GM13976 (cell line): ENCODE data around the gene UBE2O.
A peak's percentile ranks its signal among the peaks of the same experiment; 100 is the strongest.

Experiments used
- DNase-seq: peaks from one replicate; pipeline ENCODE4 v3.0.0; 2012; ENCODE audit warnings: low spot score
- in situ Hi-C: fragments of 300-500 bp; cut with MboI; formaldehyde crosslinking; loops from one replicate; pipeline ENCODE4 v1.12.0; 2022; ENCODE audit warnings: low sequenced_read_pairs, mixed read lengths, inconsistent platforms; ENCODE audit not compliant: unreplicated experiment
- TF ChIP-seq, protein P1 (sequence below): IDR thresholded peaks from 2 replicates; pipeline ENCODE4 v1.5.1; 2012; ENCODE audit warnings: borderline replicate concordance, mild to moderate bottlenecking; ENCODE audit not compliant: insufficient read depth; ENCODE audit errors: extremely low read depth, missing control alignments, control extremely low read depth

Gene UBE2O

DNA sequence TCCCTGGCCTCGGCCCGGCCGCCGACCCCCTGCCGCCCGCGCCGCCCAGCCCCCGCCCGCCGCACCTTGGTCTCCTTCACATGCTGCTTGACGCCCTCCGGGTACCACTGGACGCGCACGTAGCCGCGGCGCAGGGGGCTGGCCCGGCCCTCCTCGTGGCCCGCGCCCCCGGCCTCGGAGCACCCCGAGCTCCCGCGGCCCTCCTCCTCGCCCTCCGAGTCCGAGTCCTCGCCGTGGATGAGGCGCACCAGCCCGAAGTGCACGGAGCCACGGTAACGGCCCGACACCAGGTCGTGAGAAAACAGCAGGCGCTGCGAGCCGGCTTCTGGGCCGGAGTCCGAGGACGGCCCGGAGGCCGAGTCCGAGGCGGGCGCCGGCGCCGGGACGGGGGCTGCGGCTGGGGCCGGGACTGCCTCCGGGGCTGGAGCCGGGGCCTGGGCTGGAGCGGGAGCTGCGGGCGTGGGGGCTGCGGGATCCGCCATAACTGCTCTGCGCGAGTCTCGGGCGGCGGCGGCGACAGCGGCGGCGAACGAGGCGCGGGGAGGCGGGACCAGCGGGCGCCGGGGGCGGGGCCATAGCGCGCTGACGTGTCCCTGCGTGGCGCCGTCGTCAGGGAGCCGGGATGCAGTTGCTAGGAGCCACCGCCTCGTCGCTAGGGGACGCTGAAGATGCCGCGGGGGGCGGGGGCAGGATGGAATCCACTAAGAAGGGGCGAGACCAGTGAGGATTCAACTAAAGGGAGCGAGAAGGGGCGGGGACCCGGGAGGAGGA is at the start of gene UBE2O:
Gene UBE2O (minus strand): TSS at position 493 of the 771 bp plus-strand sequence. CDS start 11 bp downstream, at position 482.
- TF ChIP-seq, protein P1, sequence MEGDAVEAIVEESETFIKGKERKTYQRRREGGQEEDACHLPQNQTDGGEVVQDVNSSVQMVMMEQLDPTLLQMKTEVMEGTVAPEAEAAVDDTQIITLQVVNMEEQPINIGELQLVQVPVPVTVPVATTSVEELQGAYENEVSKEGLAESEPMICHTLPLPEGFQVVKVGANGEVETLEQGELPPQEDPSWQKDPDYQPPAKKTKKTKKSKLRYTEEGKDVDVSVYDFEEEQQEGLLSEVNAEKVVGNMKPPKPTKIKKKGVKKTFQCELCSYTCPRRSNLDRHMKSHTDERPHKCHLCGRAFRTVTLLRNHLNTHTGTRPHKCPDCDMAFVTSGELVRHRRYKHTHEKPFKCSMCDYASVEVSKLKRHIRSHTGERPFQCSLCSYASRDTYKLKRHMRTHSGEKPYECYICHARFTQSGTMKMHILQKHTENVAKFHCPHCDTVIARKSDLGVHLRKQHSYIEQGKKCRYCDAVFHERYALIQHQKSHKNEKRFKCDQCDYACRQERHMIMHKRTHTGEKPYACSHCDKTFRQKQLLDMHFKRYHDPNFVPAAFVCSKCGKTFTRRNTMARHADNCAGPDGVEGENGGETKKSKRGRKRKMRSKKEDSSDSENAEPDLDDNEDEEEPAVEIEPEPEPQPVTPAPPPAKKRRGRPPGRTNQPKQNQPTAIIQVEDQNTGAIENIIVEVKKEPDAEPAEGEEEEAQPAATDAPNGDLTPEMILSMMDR, result peak; percentile 70
- peak; percentile 99 for DNase-seq
- in situ Hi-C loops, result no loop called here

DNA sequence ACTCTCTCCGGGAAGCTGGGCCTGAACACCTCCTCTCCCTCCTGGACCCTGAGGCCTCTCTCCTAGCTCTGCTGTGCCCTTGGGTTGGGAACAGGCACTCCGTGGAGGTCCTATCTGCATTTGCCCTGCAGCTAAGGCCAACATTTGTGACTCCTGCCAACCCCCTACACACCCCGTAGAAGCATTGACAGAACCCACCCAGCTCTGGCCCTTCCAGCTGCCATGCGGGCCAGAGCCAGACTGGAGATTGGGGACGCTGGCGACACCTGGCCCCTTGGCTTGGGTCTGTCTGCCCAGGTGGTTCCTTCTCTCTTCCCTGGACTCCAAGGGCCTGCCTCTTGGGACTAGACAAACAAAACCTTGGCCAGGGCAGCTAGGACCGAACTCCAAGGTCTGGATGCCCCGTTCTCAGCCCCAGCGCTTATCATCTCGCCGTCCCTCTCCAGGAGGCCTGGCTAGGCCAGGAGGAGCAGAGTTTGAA is 48.9 kb upstream of the UBE2O start:
- in situ Hi-C loops, result no loop called here
- TF ChIP-seq, protein P1, result no peak
- DNase-seq, result no peak

DNA sequence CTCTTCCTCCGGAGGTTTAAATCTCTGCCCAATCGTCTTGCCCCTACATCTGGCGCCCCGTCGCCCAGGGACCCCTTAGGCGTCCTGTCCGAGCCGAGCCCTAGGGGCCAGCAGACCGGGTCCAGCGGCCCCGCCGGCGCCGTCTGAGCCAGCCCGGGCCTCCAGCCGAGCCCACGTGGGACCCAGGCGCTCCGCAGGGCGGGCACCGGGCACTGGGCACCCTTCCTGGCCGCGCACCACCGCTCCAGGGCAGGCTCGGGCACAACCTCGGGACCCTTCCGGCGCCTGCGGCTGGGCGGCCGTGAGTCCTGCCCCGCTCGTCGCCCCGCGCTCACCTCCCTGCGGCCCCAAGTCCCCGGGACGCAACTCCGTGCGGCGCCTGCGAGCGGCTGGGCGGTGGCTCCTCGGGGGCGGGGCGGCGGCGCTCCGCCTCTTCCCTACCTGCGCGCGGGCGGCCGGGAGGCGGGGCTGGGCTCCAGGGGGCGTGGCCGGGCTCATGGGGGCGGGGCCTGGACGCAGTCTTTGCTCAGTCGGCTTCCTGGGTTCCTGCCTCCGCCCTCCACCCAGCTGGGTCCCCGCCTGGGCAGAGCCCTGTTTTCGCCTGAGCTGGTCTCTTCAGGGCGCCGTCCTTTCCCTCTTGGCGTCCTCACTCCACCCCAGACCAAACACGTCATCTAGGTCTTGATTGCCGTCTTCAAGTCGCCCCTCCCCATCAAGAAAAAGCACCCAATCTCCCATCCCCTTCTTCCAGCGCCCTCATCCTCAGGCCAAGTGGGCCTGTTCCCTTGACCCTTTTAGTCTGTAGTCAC is 48.3 kb upstream of the UBE2O start, which contains the start of gene RHBDF2:
Gene RHBDF2 (minus strand): TSS at position 406 of the 809 bp plus-strand sequence. CDS start 19,899 bp downstream, outside the sequence.
- in situ Hi-C loops, result no loop called here
- DNase-seq, result peak; percentile 98
- TF ChIP-seq, protein P1, result no peak

DNA sequence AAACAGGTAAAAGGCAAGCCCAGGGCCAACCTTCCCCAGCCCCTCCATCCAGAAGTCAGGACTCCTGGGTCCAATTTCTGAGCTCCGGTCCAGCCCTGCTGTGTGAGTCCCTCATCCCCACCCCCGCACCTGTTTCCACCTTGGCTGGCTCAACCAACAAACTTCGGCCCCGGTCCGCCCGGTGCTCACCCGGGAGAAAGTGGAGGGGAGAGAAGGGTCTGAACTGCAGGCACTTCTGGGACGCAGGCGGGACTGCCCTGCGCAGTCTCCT is 47.7 kb upstream of the UBE2O start:
- TF ChIP-seq, protein P1, result no peak
- DNase-seq, result no peak

DNA sequence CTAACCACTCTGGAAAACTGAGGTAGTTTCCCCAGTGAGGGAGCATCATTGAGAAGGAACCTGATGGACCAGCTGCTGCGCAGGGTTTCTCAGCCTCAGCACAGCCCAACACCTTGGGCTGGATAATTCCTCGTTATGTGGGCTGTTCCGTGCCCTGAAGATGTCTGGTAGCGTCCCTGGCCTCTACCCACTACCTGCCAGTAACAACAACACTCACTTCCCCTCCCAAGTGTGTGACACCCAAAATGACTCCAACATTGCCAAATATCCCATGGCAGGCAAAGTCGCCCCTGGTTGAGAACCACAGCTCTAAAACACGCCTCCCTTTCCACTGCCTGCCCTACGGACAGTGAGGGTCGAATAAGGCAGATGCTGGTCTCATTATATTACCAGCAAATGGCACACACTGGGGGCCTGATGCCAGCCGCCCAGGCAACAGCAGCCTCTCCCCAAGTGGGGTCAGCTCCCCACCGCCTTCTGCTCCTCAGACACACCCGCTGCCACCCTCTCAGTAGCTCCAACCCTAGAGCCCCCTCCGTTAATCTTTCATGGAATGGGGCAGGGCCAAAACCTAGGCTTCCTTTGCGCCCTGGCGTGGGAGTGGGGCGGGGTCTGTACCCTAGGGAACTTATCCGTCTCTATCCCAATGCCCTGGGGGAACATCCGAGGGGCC is 47.3 kb upstream of the UBE2O start:
- in situ Hi-C loops, result no loop called here
- no peak for DNase-seq
- TF ChIP-seq, protein P1, result no peak

More for the DNA sequence above, 47.7 kb upstream of the UBE2O start:
- in situ Hi-C loops, result no loop called here

DNA sequence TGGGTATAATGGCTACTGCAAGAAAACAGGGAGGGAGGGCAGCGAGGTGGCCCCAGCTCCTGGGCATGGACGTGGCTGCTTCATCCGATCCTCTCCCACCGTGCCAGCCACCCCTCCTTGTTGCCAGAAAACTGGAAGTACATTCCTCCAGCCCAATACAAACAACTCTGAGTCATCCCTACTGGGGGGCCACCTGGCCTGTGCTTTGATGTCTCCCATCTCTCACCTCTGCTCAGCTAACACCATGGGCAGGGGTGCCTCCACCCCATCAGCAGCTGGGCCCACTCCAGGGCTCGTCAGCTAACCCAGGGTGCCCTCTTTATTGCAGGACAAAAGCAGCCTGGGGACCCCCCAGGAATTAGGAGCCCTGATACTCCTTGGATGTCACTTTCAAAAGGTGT is 46.3 kb upstream of the UBE2O start:
- no peak for DNase-seq
- TF ChIP-seq, protein P1, result no peak
- in situ Hi-C loops, result no loop called here
